GM12873 (cell line): ENCODE results near the gene RHOA.

Experiments used
- CTCF ChIP-seq: IDR thresholded peaks from 2 replicates; pipeline ENCODE4 v1.5.1; 2012; ENCODE audit warnings: low read depth, mild to moderate bottlenecking, moderate library complexity, low read length, control low read depth; ENCODE audit not compliant: insufficient read depth; ENCODE audit errors: missing control alignments

Gene RHOA

GRCh38 chr3:49397470-49397869 lies 14.3 kb downstream of the RHOA start:
- TF ChIP-seq CTCF = no peak

GRCh38 chr3:49389297-49389696 lies 22.5 kb downstream of the RHOA start:
- no peak for TF ChIP-seq CTCF

GRCh38 chr3:49388289-49388820 lies 23.4 kb downstream of the RHOA start:
- no peak for TF ChIP-seq CTCF

GRCh38 chr3:49387721-49388120 lies 24.1 kb downstream of the RHOA start:
- no peak for TF ChIP-seq CTCF

GRCh38 chr3:49386056-49386756 lies 25.6 kb downstream of the RHOA start:
- TF ChIP-seq CTCF = no peak

- TF ChIP-seq CTCF = no peak
Measured at GRCh38 chr3:49385617-49386016, 26.2 kb downstream of the RHOA start.

GRCh38 chr3:49383387-49383786 lies 28.4 kb downstream of the RHOA start:
- TF ChIP-seq CTCF = no peak
